Hepatic stellate cell (primary cell): Measurements from ENCODE around the gene JAK1.
A peak's percentile ranks its signal among the peaks of the same experiment; 100 is the strongest.

ENCODE experiments used
- DNase-seq: peaks from one replicate; pipeline ENCODE4 v3.0.0; 2011; ENCODE audit warnings: low spot score

The JAK1 gene

GRCh38 chr1:64864018-64864940 lies 102.1 kb downstream of the JAK1 start:
- DNase-seq: no peak

GRCh38 chr1:64861611-64862010 lies 104.7 kb downstream of the JAK1 start:
- peak; percentile 24 for DNase-seq

- DNase-seq: no peak
Measured at GRCh38 chr1:64857347-64857746, 109.0 kb downstream of the JAK1 start.

DNA sequence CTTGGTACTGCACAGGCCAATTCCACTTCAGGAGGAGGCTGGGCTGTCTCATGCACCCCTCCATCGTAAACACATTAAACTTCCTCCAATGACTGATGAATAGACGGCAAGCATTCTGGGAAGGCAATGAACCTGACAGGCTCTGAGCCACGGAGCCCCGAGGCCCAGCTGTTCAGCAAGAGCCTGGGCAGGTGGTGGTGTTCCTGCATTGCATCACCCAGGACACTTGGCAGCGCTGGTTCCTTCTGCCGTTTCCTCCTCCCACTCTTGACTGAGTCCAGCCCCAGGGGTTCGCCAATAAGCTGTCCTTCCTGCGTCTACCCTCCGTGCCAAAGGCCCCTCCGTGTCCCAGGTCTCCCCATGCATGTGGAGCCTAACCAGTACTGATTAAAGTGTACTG lies 109.8 kb downstream of the JAK1 start:
- no peak for DNase-seq

GRCh38 chr1:64855557-64855956 lies 110.8 kb downstream of the JAK1 start:
- DNase-seq: no peak

DNA sequence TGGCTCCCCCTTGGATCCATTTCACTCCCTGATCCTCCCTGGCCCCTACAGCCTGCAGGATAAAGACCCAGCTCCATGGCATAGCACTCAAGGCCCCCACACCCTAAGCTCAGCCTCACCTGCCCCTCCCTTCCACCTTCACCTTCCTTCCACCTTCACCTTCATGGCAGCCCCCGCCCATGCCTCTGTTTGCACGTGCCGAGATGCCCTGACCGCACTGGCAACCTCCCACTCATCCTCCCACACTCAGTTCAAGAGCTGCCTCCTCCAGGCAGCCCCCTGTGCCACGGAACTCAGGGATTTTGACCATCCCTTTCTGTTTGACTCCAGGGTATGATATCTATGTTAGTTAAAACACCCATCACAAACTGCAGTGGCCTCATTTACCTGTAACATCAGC lies 111.7 kb downstream of the JAK1 start:
- no peak for DNase-seq

- DNase-seq: no peak
Measured at GRCh38 chr1:64851664-64852063, 114.7 kb downstream of the JAK1 start.

- no peak for DNase-seq
Measured at GRCh38 chr1:64850846-64851245, 115.5 kb downstream of the JAK1 start.

DNA sequence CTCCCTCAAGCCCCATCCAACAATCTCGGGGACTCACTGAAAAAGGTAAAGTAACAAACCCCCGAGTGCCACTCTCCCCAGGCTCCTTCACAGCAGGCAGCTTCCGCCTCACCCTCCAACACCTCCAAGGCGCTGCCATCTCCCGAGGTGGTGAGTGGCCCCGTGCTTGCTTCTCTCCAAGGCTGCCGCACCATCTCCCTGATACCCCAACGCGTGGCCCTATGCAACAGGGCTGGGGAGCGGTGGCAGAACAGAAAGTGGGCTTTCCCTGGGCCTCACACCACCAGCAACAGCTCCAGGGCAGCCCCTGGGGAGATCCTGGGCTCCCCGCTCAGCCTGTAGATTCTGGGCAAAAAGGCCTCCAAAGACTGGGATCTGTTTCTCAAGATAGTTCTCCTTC lies 116.4 kb downstream of the JAK1 start:
- no peak for DNase-seq

- no peak for DNase-seq
Measured at GRCh38 chr1:64848803-64849202, 117.5 kb downstream of the JAK1 start.

DNA sequence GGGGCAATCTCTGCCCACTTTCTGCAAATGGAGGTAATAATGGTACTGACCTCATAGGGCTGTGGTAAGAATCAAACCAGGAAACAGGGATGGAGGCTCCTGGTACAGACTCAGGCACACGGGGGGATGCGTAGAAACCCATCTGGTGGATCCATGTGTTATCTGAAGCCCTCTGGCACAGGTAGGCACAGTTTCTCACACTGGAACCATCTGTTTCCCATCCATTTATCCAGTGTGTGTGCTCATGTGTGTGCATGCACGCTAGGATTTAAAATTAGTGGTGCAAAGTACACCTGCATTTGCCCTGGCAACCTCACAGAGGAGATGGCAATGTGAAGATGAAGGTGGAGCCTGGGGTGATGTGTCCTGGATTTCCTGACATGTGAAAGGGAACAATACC lies 118.2 kb downstream of the JAK1 start:
- no peak for DNase-seq

GRCh38 chr1:64847666-64848065 lies 118.7 kb downstream of the JAK1 start:
- DNase-seq: no peak

DNA sequence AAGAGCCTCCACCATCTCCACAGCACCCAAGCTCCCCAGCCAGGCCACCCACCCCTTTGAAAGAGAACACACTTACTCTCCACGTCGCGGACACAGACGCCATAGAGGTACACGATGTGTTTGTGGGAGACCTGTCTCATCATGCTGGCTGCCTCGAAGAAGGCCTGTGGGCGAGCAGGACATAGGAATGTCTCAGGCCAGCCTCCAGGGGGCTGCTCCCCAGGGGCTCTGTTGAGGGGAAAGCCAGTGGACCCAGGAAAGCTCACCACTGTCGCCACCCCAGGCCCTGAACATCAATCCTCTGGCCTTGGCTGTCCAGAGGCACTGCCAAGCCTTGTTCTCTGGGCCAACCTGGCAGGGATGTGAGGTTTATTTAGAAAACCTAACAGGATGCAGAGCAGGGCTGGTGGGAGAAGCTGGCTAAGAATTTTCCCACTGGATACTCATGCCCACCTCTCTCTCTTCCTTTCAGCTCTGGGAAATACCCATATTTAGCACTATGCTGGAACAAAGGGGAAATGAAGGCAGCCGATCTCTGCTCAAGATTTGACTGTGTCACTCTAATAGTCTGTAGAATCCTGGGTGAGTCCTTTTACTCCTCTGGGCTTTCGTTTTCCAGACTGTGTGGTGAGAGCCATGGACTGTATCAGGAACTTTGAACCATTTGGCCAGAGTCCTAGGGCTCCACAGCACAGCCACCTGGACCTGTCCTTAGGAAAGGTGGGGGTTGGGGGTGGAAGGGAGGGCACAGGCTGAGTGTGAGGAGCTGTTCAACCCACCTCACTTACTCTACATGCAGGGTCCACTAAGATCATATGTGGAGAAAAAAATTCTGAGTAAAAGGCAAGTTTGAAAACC lies 119.5 kb downstream of the JAK1 start:
- DNase-seq: no peak

DNA sequence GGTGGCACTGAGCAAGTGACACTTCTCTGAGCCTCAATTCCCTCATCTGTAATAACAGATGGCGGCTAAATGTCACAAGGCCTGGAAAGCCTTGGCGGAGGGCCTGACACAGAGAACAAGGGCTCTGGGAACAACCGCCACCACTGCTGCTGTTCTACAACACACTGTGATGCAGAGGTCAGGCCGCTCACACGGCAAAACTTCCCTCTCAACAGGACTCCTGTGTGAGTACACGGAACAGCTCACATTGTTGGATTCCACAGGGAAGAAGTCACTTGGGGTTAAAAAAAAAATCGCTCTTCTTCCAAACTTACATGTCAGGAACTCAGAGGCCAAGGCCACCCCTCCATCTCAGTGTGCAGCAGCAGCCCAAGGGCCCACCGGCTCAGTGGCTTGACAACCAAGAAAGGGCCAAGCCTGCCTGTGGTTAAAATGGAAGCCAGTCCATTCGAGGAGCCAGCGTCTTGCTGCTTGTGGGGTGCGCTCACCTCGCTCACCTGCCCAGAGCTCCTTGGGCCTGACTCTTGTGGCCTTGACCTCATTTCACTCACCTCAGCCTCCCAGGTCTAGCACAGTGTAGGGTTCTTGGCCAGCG lies 120.4 kb downstream of the JAK1 start:
- no peak for DNase-seq

GRCh38 chr1:64844609-64845008 lies 121.7 kb downstream of the JAK1 start:
- no peak for DNase-seq

DNA sequence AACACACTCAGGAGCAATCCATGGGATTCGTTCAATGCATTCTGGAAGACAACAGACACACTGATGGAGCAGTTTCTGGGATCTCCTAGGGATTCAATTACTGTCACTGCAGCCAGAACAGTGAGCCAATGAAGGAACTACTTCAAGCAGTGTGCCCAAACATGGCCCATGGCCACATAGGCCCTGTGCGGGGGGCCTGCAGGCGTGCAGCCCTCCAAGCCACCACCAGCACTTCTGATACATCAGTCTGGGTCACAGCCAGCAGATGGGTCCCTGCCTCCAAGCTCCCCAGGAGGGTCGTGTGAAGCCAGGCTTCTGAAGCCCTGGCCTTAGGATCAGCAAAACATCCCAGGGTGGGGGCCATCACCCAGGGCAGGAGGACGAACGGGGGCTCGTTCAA lies 122.2 kb downstream of the JAK1 start:
- DNase-seq: no peak

- no peak for DNase-seq
Measured at GRCh38 chr1:64843675-64844074, 122.7 kb downstream of the JAK1 start.

- DNase-seq: no peak
Measured at GRCh38 chr1:64842224-64842623, 124.1 kb downstream of the JAK1 start.

GRCh38 chr1:64841330-64842065 lies 124.9 kb downstream of the JAK1 start:
- DNase-seq: no peak

- no peak for DNase-seq
Measured at GRCh38 chr1:64839732-64840405, 126.5 kb downstream of the JAK1 start.

GRCh38 chr1:64839261-64839660 lies 127.1 kb downstream of the JAK1 start:
- no peak for DNase-seq
